ENCODE results near the gene SH3PXD2A. TPM values are rescaled to one million over a fixed set of nuclear protein-coding genes. Genes with fewer than 3 reads are reported as not detected.

The SH3PXD2A gene
- total and polyA plus RNA-seq, 9 of the 15 experiments (the other 6 are each of a cell fraction or from before 2014, with no cell fraction given): 0.41 to 9.3 (median 2.5) TPM

GRCh38 chr10:103772096-103772845 lies 83.1 kb downstream of the SH3PXD2A start (continued):
- TF ChIP-seq REST (IDR thresholded peaks at IDR 0.05; ENCODE audit: borderline replicate concordance) (peak; percentile 48), REST (CRISPR knock-in tag; IDR thresholded peaks at IDR 0.05; ENCODE audit: low read depth) (no peak), NONO (IDR thresholded peaks at IDR 0.05; ENCODE audit: low read depth in 2 of 2, low read length in 1 of 2) (no peak), ZNF318 (IDR thresholded peaks at IDR 0.05; ENCODE audit: borderline replicate concordance in 1 of 2, low read depth in 1 of 2) (no peak), PATZ1 (CRISPR knock-in tag; IDR thresholded peaks at IDR 0.05; ENCODE audit: borderline replicate concordance) (no peak)

All from K562 (cell line).